ENCODE data around the gene VSNL1.
"Not testable (repeated sequence)": the region's sequence is repeated elsewhere in the genome, so short reads cannot be mapped to it uniquely, and the experiment has no call there.

The VSNL1 gene

GRCh38 chr2:17550907-17551306 lies 10.4 kb downstream of the VSNL1 start:
- DNase-seq (ENCODE audit: insufficient read length, low spot score): no peak
- FAIRE-seq: no peak
- no peak for TF ChIP-seq POLR2A (IDR thresholded peaks at IDR 0.05; ENCODE audit: low read depth, low read length)

- DNase-seq (ENCODE audit: insufficient read length, low spot score) (no peak), FAIRE-seq (no peak)
- TF ChIP-seq POLR2A (IDR thresholded peaks at IDR 0.05; ENCODE audit: low read depth, low read length): no peak
Measured at GRCh38 chr2:17555150-17555549, 14.7 kb downstream of the VSNL1 start.

- no peak for DNase-seq (ENCODE audit: insufficient read length, low spot score)
- no peak for FAIRE-seq
- no peak for TF ChIP-seq POLR2A (IDR thresholded peaks at IDR 0.05; ENCODE audit: low read depth, low read length)
Measured at GRCh38 chr2:17557596-17557995, 17.1 kb downstream of the VSNL1 start.

- DNase-seq (ENCODE audit: insufficient read length, low spot score): no peak
- TF ChIP-seq POLR2A (IDR thresholded peaks at IDR 0.05; ENCODE audit: low read depth, low read length): no peak
- no peak for FAIRE-seq
Measured at GRCh38 chr2:17558053-17558452, 17.6 kb downstream of the VSNL1 start.

- DNase-seq (ENCODE audit: insufficient read length, low spot score): no peak
- no peak for TF ChIP-seq POLR2A (IDR thresholded peaks at IDR 0.05; ENCODE audit: low read depth, low read length)
- FAIRE-seq: no peak
Measured at GRCh38 chr2:17558878-17559277, 18.4 kb downstream of the VSNL1 start.

- not testable (repeated sequence) for DNase-seq (ENCODE audit: insufficient read length, low spot score); FAIRE-seq
Measured at GRCh38 chr2:17565726-17566125, 25.2 kb downstream of the VSNL1 start.

GRCh38 chr2:17571681-17572080 lies 31.2 kb downstream of the VSNL1 start:
- TF ChIP-seq POLR2A (IDR thresholded peaks at IDR 0.05; ENCODE audit: low read depth, low read length): no peak
- FAIRE-seq (no peak), DNase-seq (ENCODE audit: insufficient read length, low spot score) (no peak)

GRCh38 chr2:17573085-17573803 lies 32.7 kb downstream of the VSNL1 start:
- FAIRE-seq (no peak), DNase-seq (ENCODE audit: insufficient read length, low spot score) (no peak)
- no peak for TF ChIP-seq POLR2A (IDR thresholded peaks at IDR 0.05; ENCODE audit: low read depth, low read length)

- FAIRE-seq (no peak), DNase-seq (ENCODE audit: insufficient read length, low spot score) (no peak)
Measured at GRCh38 chr2:17573804-17574175, 33.3 kb downstream of the VSNL1 start.

GRCh38 chr2:17574406-17575073 lies 34.0 kb downstream of the VSNL1 start:
- DNase-seq (ENCODE audit: insufficient read length, low spot score) (no peak), FAIRE-seq (no peak)
- TF ChIP-seq POLR2A (IDR thresholded peaks at IDR 0.05; ENCODE audit: low read depth, low read length): no peak

More at GRCh38 chr2:17573804-17574175, 33.3 kb downstream of the VSNL1 start:
- no peak for TF ChIP-seq POLR2A (IDR thresholded peaks at IDR 0.05; ENCODE audit: low read depth, low read length)

GRCh38 chr2:17576802-17577201 lies 36.3 kb downstream of the VSNL1 start:
- FAIRE-seq: no peak
- TF ChIP-seq POLR2A (IDR thresholded peaks at IDR 0.05; ENCODE audit: low read depth, low read length): no peak
- no peak for DNase-seq (ENCODE audit: insufficient read length, low spot score)

- DNase-seq (ENCODE audit: insufficient read length, low spot score) (no peak), FAIRE-seq (no peak)
- no peak for TF ChIP-seq POLR2A (IDR thresholded peaks at IDR 0.05; ENCODE audit: low read depth, low read length)
Measured at GRCh38 chr2:17578466-17578928, 38.0 kb downstream of the VSNL1 start.

- DNase-seq (ENCODE audit: insufficient read length, low spot score) (no peak), FAIRE-seq (no peak)
- no peak for TF ChIP-seq POLR2A (IDR thresholded peaks at IDR 0.05; ENCODE audit: low read depth, low read length)
Measured at GRCh38 chr2:17579605-17580318, 39.3 kb downstream of the VSNL1 start.

- no peak for FAIRE-seq
- no peak for DNase-seq (ENCODE audit: insufficient read length, low spot score)
- no peak for TF ChIP-seq POLR2A (IDR thresholded peaks at IDR 0.05; ENCODE audit: low read depth, low read length)
Measured at GRCh38 chr2:17580319-17580715, 39.8 kb downstream of the VSNL1 start.
